GM19324 (cell line): ENCODE results near the gene FBXO47.

Experiments
- ATAC-seq: cut with Tn5 transposase; IDR thresholded peaks from one replicate; pipeline ENCODE4 v1.9.1; 2021; ENCODE audit warnings: mild to moderate bottlenecking, moderate library complexity; ENCODE audit not compliant: unreplicated experiment, low FRiP score

FBXO47 gene

DNA sequence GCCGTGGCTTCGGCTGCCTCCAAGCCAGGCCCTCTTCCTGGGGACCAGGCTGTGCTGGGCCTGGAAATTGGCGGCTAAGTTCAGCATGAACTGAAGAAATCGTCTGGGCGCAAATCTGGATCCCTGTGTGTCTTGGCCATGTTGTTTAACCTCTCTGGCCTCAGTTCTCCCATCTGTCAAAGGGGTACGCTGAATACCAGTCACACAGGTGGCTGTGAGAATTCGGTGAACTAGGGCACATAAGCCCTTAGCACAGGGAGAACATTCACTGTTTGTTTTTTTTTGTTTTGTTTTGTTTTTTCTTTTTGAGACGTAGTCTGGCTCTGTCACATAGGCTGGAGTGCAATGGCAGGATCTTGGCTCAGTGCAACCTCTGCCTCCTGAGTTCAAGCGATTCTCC, 78.4 kb downstream of the FBXO47 start:
- no peak for ATAC-seq

DNA sequence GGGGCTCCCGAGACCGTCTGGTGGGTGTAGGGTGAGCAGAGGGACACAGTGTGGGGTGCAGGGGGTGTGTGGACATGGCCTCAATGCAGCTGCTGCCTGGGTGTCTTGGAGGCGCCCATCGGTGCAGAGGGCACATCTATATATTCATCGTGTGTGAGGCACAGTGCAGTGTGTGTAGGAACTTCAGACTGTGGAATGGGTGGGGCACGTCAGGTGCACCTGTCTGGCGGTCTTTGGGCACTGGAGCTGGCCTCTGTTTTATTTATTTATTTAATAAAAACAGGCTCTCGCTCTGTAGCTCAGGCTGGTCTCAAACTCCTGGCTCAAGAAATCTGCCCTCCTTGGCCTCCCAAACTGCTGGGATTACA, 80.6 kb downstream of the FBXO47 start:
- ATAC-seq: no peak
